Peyer's patch (tissue), 4 donors: Measurements from ENCODE around the gene IFRD1.

ENCODE experiments used
- POLR2A ChIP-seq, 2 donors: fragments of 450-650 bp; IDR thresholded peaks; one replicate each; pipeline ENCODE4 v1.5.1; 2017; ENCODE audit warnings: antibody characterized with exemption in 2 of 2, mild to moderate bottlenecking in 2 of 2, moderate library complexity in 2 of 2
- TF ChIP-seq, protein P1 (sequence below), 6 experiments: fragments of 450-650 bp in 4 of 6; fragments of 200-600 bp in 2 of 6; sonication (generic) in 1 of 6; IDR thresholded peaks; one replicate each; pipeline ENCODE4 v1.5.1; 2017 to 2019; ENCODE audit warnings: antibody characterized with exemption in 6 of 6, mild to moderate bottlenecking in 3 of 6, moderate library complexity in 1 of 6

DNA sequence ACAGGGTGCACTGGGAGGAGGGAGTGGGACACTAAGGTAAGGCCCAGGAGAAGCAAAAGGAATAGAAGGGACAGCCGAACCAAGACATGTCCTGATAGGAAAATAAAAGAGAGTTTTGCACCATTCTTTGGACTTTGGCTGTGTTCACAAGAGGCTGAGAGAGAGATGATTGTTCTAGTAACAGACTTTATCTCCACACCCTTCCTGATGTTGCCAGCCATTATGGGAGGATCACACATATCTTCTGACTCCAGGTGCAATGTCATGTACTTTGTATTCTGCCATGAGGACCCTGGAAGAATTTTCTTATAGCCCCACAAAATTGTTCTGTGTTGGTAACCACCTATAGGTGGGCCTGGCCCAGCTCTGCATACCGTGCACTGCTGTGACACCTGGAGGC, 41.9 kb downstream of the IFRD1 start:
- TF ChIP-seq, protein P1, sequence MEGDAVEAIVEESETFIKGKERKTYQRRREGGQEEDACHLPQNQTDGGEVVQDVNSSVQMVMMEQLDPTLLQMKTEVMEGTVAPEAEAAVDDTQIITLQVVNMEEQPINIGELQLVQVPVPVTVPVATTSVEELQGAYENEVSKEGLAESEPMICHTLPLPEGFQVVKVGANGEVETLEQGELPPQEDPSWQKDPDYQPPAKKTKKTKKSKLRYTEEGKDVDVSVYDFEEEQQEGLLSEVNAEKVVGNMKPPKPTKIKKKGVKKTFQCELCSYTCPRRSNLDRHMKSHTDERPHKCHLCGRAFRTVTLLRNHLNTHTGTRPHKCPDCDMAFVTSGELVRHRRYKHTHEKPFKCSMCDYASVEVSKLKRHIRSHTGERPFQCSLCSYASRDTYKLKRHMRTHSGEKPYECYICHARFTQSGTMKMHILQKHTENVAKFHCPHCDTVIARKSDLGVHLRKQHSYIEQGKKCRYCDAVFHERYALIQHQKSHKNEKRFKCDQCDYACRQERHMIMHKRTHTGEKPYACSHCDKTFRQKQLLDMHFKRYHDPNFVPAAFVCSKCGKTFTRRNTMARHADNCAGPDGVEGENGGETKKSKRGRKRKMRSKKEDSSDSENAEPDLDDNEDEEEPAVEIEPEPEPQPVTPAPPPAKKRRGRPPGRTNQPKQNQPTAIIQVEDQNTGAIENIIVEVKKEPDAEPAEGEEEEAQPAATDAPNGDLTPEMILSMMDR (IDR thresholded peaks at IDR 0.05): no peak
- TF ChIP-seq POLR2A (IDR thresholded peaks at IDR 0.05): no peak
